ENCODE results near the gene FUOM. TPM values are rescaled to one million over a fixed set of nuclear protein-coding genes. Genes with fewer than 3 reads are reported as not detected.

The FUOM gene
- total RNA-seq, 2 donors from 2014 or later, result 9.8 to 32.6 TPM

DNA sequence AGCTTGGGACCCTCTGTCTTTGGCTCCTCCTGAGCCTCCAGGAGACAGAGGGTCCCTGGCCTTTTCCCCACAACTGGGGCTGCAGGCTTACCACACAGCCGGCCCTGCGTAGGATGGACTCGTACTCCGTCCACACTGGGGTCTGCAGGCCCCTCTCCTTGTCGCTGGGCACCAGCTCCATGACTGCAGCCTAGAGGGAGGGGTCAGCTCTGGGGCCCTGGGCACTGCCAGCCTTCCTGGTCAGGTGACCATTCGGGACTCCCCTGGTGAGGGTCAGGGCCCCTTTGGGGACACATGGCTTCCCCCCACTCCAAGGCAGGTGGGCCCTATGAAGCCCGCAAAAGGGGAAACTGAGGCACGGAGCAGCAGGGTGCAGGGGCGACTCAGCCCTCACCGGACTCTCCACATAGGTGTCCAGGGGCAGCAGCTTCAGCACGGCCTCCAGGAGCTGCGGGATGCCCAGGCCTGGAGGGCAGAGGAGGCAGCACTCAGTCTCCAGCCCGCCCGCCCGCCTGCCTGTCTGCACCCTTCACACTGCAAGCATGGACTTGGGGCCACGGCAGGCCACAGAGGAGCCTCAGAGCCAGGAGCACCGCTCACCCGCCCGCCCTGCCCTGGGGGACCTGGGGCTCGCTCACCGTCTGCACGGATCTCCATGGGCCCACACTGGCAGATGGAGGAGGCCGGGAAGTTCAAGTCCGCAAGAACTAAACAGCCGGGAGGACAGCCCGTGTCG is 1.1 kb downstream of the FUOM start:
- no peaks in the 10 kb centered on the region for H3K36me3 ChIP-seq
- H3K9me3 ChIP-seq, result no peaks in the 10 kb centered on the region
- H3K27me3 ChIP-seq, result no peaks in the 10 kb centered on the region
- DNase-seq (ENCODE audit: low spot score), result no peak
- H3K4me3 ChIP-seq, result peak overlapping the region; percentile 53 to 76
- peak overlapping the region; percentile 66 to 73 for H3K27ac ChIP-seq
- TF ChIP-seq, protein P1, sequence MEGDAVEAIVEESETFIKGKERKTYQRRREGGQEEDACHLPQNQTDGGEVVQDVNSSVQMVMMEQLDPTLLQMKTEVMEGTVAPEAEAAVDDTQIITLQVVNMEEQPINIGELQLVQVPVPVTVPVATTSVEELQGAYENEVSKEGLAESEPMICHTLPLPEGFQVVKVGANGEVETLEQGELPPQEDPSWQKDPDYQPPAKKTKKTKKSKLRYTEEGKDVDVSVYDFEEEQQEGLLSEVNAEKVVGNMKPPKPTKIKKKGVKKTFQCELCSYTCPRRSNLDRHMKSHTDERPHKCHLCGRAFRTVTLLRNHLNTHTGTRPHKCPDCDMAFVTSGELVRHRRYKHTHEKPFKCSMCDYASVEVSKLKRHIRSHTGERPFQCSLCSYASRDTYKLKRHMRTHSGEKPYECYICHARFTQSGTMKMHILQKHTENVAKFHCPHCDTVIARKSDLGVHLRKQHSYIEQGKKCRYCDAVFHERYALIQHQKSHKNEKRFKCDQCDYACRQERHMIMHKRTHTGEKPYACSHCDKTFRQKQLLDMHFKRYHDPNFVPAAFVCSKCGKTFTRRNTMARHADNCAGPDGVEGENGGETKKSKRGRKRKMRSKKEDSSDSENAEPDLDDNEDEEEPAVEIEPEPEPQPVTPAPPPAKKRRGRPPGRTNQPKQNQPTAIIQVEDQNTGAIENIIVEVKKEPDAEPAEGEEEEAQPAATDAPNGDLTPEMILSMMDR (IDR thresholded peaks at IDR 0.05), result no peak
- peaks cover 0 to 17% of the 10 kb centered on the region in 2 donors for H3K4me1 ChIP-seq

GRCh38 chr10:133355991-133356390 is 1.8 kb downstream of the FUOM start:
- H3K27ac ChIP-seq, result no peak overlapping the region
- H3K4me3 ChIP-seq, result no peak overlapping the region
- TF ChIP-seq, protein P1 (IDR thresholded peaks at IDR 0.05), result no peak
- H3K27me3 ChIP-seq, result no peaks in the 10 kb centered on the region
- no peak for DNase-seq (ENCODE audit: low spot score)
- peaks cover 0 to 17% of the 10 kb centered on the region in 2 donors for H3K4me1 ChIP-seq
- no peaks in the 10 kb centered on the region for H3K9me3 ChIP-seq
- H3K36me3 ChIP-seq, result no peaks in the 10 kb centered on the region

GRCh38 chr10:133355266-133355665 is 2.6 kb downstream of the FUOM start:
- TF ChIP-seq, protein P1 (IDR thresholded peaks at IDR 0.05), result no peak
- no peak overlapping the region for H3K4me3 ChIP-seq
- H3K27me3 ChIP-seq, result no peaks in the 10 kb centered on the region
- no peaks in the 10 kb centered on the region for H3K36me3 ChIP-seq
- peaks cover 0 to 17% of the 10 kb centered on the region in 2 donors for H3K4me1 ChIP-seq
- H3K9me3 ChIP-seq, result no peaks in the 10 kb centered on the region
- DNase-seq (ENCODE audit: low spot score), result no peak
- no peak overlapping the region for H3K27ac ChIP-seq

- DNase-seq (ENCODE audit: low spot score), result no peak
- no peaks in the 10 kb centered on the region for H3K27me3 ChIP-seq
- H3K9me3 ChIP-seq, result no peaks in the 10 kb centered on the region
- H3K27ac ChIP-seq, result no peak overlapping the region
- peaks cover 0 to 17% of the 10 kb centered on the region in 2 donors for H3K4me1 ChIP-seq
- no peak overlapping the region for H3K4me3 ChIP-seq
- TF ChIP-seq, protein P1 (IDR thresholded peaks at IDR 0.05), result no peak
- no peaks in the 10 kb centered on the region for H3K36me3 ChIP-seq
These were observed 3.1 kb downstream of the FUOM start for GRCh38 chr10:133354672-133355240.

DNA sequence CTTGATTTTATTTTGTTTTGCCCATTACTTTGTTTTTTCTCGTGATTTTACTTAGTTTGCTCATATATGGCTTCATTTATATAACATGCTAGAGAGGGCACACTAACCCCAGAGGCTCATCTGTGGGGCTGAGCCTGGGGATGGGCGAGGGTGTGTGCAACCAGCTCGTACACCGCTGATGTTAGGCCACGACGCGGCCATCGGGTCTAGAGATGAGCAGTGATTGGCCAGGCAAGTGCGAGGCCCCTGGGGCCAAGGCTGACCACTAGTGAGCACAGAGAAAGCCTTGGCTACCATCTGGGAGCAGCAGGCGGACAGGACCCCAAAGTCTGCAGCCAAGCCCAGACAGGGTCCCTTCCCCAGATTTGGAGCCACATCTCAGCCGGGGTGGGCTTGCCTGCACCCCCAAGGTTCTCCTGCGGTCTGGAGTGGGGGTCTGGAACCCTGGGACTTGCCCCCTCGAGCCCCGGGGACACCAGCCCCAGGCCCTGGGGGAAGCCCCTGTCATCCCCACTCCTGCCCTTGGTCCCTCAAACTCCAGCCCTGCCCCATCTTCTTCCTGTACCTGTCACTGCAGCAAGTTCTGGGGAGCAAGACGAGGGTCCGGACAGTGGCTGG is 3.7 kb downstream of the FUOM start:
- TF ChIP-seq, protein P1 (IDR thresholded peaks at IDR 0.05), result no peak
- DNase-seq (ENCODE audit: low spot score), result no peak
- no peaks in the 10 kb centered on the region for H3K27me3 ChIP-seq
- peaks cover 0 to 17% of the 10 kb centered on the region in 2 donors for H3K4me1 ChIP-seq
- no peak overlapping the region for H3K4me3 ChIP-seq
- H3K36me3 ChIP-seq, result no peaks in the 10 kb centered on the region
- H3K27ac ChIP-seq, result no peak overlapping the region
- H3K9me3 ChIP-seq, result no peaks in the 10 kb centered on the region

Data from right atrium auricular region (tissue), 2 donors.